ENCODE data around the gene XIST. TPM values are rescaled to one million over a fixed set of nuclear protein-coding genes. Genes with fewer than 3 reads are reported as not detected.

The XIST gene
- total RNA-seq, 1 experiment from 2014 or later, result 1.4 TPM

- H3K36me3 Mint-ChIP-seq (ENCODE audit: insufficient read depth in 1 of 3, low read depth in 3 of 3), result peaks cover 8 to 18% (median 16%) of the 10 kb centered on the region in 3 experiments; a peak in 6 of 7 replicates
- TF ChIP-seq, protein P1, sequence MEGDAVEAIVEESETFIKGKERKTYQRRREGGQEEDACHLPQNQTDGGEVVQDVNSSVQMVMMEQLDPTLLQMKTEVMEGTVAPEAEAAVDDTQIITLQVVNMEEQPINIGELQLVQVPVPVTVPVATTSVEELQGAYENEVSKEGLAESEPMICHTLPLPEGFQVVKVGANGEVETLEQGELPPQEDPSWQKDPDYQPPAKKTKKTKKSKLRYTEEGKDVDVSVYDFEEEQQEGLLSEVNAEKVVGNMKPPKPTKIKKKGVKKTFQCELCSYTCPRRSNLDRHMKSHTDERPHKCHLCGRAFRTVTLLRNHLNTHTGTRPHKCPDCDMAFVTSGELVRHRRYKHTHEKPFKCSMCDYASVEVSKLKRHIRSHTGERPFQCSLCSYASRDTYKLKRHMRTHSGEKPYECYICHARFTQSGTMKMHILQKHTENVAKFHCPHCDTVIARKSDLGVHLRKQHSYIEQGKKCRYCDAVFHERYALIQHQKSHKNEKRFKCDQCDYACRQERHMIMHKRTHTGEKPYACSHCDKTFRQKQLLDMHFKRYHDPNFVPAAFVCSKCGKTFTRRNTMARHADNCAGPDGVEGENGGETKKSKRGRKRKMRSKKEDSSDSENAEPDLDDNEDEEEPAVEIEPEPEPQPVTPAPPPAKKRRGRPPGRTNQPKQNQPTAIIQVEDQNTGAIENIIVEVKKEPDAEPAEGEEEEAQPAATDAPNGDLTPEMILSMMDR (conservative IDR thresholded peaks at IDR 0.05), result no peak
These were observed 10.8 kb upstream of the XIST start for GRCh38 chrX:73863268-73863667.

More at GRCh38 chrX:73863268-73863667, 10.8 kb upstream of the XIST start:
- Histone ChIP-seq H3K79me2 (ENCODE audit: insufficient read depth, low read length) (no peaks in the 10 kb centered on the region), H3K4ac (ENCODE audit: low read depth, low read length) (no peak overlapping the region), H3K56ac (ENCODE audit: insufficient read length, low read depth, low read length) (no peak overlapping the region), H3K4me1 (ENCODE audit: insufficient read depth, low read length) (no peaks in the 10 kb centered on the region), H3K23ac (ENCODE audit: insufficient read length, low read depth, low read length) (no peak overlapping the region), H3K4me2 (ENCODE audit: insufficient read depth, insufficient read length, low read length) (no peak overlapping the region), H3K27me3 (ENCODE audit: insufficient read depth, low read length) (no peaks in the 10 kb centered on the region), H4K8ac (replicated peaks; ENCODE audit: insufficient read length, low read depth, low read length) (no peak overlapping the region), H3K9me3 (ENCODE audit: control insufficient read depth, low read depth, low read length) (no peaks in the 10 kb centered on the region), H3T11ph (ENCODE audit: low read length) (no peak overlapping the region), H2AK5ac (ENCODE audit: insufficient read length, low read length) (no peak overlapping the region), H3K23me2 (ENCODE audit: insufficient read length, low read depth, low read length, poor library complexity, severe bottlenecking) (no peaks in the 10 kb centered on the region), H3K18ac (ENCODE audit: insufficient read length, low read depth, low read length) (no peak overlapping the region), H3K14ac (ENCODE audit: insufficient read depth, low read length) (no peak overlapping the region), H2AFZ (ENCODE audit: low read length) (no peak overlapping the region), H4K20me1 (ENCODE audit: control insufficient read depth, insufficient read depth, insufficient read length) (no peaks in the 10 kb centered on the region), H2BK20ac (ENCODE audit: low read depth, low read length, poor library complexity, severe bottlenecking) (no peak overlapping the region), H2BK12ac (ENCODE audit: insufficient read length, low read depth, low read length) (no peak overlapping the region), H2BK120ac (ENCODE audit: low read depth, low read length, poor library complexity, severe bottlenecking) (no peak overlapping the region), H4K91ac (ENCODE audit: insufficient read length, low read depth, low read length) (no peak overlapping the region), H3K9ac (ENCODE audit: extremely low read depth, insufficient read length, low read length) (no peak overlapping the region), H3K27ac (ENCODE audit: insufficient read length, low read depth, low read length) (no peak overlapping the region), H4K5ac (ENCODE audit: insufficient read length, low read depth, low read length) (no peak overlapping the region), H2BK5ac (ENCODE audit: insufficient read length, low read length) (no peak overlapping the region), H2BK15ac (ENCODE audit: low read depth, low read length) (no peak overlapping the region), H3K79me1 (ENCODE audit: insufficient read depth, low read depth, low read length, poor library complexity, severe bottlenecking) (no peaks in the 10 kb centered on the region)
- DNase-seq, result no peak
- Mint-ChIP-seq H3K4me3 (no peak overlapping the region), H3K9me3 (peaks cover 18 to 21% of the 10 kb centered on the region in 2 experiments), H3K4me1 (peaks cover 5% of the 10 kb centered on the region in 2 experiments), H3K27ac (no peak overlapping the region; a peak in 2 of 7 replicates), H3K27me3 (ENCODE audit: low read depth) (no peaks in the 10 kb centered on the region)
